Right kidney (tissue), 1 donor: ENCODE measurements around the gene FADD.
"Not testable (repeated sequence)": the region's sequence is repeated elsewhere in the genome, so short reads cannot be mapped to it uniquely, and the experiment has no call there.

ENCODE experiments used
- DNase-seq: peaks from one replicate; pipeline ENCODE4 v3.0.0-alpha.2; 2016

Gene FADD

DNA sequence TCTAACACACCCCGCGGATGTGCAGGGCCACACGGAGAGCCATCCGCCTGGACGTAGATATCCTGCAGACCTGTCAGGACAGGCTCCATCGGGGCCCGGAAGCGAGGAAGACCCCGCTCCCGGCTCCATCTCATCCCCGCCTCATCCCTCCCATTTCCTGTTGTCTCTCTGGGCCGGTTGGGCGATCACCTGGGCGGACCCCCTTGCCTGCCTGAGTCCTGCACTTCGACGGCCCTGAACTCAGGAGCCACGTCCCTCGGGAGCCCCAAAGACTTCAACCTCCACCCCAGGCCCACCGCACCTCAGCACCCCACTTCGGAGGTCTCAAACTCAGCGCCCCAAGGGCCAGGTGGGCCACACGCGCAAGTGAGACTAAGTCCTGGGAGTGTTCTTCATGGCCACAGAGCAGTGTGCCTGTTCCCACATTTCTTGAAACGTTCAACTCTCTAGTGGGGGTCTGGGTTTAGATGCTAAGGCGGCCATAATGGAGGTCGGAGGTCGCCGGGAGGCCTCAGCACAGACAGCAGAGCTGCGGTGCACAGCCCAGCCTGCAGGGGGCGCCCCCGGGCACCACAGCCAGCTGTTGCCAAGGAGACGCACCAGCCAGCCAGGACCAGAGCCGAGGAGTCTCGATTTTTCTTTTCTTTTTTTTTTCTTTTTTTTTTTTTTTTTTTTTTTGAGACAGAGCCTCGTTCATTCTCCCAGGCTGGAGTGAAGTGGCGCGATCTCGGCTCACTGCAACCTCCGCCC is 26.0 kb upstream of the FADD start:
- no peak for DNase-seq

DNA sequence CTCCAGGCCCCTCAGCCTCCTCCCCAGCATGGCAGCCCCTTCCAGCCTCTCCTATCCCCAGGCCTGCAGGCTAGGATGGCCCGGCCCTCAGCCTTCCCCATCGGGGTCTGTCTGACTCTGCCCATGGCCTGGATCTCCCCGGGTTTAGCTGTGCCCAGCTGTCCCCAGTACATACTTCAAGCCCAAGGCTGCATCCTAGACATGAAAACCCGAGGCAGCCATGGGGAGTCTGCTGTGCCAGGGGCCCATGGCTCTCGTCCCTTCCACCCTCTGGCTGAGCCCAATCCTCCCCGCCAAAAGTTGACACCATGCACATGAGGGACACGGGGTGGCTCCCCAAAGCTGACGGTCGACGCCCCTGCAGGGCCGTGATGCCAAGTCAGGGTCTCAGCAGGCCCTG is 22.2 kb upstream of the FADD start:
- no peak for DNase-seq

DNA sequence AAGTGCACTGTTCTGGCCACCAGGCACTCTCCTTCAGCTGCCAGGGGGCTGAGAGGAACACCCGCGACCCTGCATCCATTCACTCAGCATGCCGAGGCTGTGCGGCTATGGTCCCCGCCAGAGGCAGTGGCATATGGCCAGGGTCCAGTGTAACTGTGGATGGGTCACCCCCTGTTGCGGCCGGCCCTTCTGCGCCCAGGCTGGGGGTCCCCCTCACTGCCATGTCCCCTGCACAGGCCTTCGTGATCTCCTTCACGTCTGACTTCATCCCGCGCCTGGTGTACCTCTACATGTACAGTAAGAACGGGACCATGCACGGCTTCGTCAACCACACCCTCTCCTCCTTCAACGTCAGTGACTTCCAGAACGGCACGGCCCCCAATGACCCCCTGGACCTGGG is 20.8 kb upstream of the FADD start:
- no peak for DNase-seq

DNA sequence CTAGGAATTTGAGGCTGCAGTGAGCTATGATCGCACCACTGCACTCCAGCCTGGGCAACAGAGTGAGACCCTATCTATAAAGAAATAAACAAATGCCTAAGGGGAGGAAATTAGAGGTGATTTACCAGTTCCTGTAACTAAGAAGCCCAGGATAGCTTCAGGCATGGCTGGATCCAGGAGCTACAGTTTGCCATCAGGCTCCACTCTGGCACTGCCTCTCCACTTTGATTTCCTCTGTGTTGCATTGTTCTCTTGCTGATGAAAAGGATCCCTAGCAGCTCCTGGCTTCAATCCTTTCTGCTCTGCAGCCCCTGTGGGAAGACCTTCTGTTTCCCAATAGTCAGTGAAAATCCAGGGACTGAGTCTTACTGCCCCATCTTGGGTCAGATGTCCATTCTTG is 20.1 kb upstream of the FADD start:
- DNase-seq = no peak

DNA sequence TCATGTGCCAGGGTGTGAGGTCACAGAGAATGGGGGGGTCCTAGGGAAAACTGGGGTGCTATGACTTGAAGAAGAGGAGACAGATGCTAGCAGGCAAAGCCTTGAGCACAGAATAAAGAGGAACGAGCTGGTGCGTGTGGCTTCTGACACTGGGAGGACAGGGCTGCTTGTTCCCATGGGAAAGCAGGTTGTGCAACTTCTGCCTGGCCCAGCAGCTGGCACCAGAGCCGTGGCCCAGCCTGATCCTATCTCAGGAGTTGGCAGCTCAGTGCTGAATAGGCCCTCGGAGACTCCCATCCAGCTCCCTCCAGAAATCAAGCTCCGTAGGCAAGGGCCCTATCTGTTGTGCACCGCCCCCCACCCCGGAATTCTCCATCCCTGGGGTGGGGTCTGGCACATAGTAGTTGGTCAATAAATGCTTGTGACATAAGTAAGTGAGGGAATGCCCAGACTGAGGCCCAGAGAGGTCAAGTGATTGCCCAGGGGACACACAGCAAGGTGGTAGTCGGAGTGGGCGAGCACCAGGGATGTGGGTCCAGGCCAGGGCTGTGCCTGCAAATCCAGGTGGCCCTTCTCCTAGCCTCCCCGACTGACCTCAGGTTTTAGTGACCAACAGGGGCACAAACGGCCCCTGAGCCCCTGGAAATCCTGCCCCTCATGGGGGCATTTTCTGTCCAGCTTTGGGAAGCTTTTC is 19.5 kb upstream of the FADD start:
- DNase-seq = no peak

DNA sequence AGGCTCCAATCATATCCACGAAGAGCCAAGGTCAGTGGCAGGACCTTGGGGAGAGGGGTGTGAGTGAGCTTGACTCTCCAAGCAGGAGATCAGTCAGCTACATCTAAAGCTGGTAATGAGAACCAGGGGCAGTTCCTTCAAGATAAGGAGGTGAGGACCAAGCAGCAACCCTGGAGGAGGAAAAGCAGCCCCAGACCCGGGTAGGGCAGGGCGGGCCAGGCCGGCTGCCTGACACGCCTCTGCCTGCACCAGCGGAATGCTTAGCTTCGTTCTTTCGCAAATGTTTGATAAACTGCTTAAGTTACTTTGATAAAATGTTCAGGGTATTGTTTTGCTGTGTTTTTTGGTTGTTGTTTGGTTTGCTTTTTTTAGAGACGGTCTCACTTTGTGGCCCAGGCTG is 18.7 kb upstream of the FADD start:
- no peak for DNase-seq

DNA sequence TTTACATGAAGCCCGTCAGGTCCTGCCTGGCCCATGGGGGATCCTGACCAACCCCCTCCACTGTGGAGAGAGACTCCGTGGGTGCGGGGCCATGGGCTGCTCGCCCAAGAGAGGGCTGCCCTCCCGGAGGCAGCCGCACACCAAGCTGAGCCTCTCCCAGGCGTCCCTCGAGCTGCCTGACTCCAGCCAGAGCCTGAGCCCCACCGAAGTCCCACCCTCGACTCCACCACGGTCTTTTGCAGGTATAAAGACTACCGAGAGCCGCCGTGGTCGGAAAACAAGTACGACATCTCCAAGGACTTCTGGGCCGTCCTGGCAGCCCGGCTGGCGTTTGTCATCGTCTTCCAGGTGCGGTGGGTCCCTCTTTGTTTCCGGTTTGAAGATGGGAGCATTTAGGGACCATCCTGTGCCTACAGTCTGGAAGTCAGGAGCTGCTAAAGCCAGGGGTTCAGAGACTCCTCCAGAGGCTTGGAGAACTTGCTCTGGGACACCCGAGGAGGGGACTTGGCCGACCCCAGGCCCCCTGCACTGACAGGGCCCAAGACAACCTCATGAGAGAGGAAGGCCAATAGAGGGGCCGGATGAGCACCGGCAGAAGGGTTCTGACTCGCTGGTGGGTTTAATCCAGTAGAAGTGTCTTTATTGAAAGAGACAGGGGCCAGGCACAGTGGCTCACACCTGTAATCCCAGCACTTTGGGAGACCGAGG is 17.6 kb upstream of the FADD start:
- no peak for DNase-seq

DNA sequence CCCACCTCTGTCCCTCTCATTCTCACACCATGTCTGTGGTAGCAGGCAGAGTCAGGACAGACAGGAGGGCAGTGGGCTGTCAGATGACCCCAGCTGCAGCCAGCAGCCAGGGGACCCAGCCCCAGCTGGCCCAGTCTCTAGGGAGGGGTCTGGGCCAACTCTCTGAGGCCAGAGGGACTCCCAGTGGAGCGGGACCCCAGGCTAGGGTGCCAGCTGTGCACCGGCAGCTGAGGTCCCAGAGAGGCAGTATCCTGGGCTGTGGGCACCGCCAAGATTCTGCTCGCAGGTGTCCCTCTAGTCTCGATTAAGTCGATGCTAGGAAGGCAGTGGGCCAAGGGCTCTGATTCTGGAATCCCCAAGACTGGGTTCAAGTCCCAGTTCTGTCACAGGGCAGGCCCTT is 16.7 kb upstream of the FADD start:
- no peak for DNase-seq

DNA sequence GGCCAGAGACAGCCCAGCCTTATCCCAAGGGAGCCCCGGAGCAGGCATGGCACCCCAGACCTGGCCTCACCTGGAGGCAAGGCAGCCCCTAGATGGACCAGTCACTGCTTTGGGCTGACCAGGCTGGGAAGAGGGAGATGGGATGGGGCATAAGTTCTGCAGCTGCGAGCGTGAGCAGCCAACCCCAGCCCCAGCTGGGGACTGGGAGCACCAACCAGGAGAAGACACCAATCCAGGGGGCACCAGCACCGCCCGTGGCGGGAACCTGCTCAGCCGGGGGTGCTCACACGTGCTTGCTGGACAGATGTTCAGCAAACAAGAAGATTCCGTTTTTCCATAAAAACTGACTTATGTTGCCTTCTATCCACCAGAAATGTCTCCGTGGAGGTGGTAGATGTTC is 16.2 kb upstream of the FADD start:
- DNase-seq = no peak

DNA sequence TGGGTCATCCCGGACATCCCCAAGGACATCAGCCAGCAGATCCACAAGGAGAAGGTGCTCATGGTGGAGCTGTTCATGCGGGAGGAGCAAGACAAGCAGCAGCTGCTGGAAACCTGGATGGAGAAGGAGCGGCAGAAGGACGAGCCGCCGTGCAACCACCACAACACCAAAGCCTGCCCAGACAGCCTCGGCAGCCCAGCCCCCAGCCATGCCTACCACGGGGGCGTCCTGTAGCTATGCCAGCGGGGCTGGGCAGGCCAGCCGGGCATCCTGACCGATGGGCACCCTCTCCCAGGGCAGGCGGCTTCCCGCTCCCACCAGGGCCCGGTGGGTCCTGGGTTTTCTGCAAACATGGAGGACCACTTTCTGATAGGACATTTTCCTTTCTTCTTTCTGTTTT is 15.3 kb upstream of the FADD start:
- no peak for DNase-seq

DNA sequence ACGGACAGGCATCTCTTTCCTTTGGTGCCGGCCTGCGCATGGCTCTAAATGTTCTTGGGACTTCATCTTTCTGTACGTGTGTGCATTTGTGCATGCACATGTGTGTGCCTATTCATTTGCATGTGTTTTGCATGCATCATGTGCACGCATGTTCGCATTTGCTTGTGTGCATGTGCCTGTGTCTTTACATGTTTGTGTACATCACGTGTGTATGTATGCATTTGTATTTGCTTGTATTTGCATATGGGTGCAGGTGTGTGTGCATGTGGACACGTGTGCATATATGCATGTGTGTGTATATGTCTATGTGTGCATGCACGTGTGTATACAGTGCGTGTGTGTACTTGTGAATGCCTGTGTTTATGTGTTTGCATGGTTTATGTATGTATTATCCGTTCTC is 13.5 kb upstream of the FADD start:
- no peak for DNase-seq

DNA sequence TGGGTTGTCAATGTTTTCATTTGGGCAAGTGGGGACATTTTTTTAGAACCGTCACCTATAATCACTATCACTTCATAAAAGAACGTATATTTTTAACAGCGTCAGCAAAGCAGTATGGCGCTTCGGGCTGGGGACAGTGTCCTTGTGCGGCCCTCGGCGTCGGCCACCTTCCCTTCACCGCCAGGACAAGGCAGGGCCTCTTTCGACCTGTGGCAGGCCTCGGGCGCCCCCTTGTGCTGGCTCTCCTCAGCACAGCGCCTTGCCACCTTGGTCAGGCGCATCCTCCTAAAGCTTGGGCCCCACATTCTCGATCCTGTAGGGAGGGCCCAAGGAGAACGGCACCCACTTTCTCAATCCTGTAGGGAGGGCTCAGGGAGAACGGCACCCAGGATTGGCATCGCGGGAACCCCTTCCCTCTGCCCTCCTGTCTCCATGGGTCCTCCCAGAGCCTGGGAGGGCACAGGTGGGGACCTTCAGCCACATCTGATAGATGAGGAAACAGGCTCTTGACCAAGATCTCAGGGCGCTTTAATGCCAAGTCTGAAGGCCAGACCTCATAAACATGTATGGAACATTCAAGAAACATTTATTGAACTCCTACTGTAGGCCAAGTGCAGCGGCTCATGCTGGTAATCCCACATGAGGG is 11.5 kb upstream of the FADD start:
- DNase-seq = peak; percentile 67

DNA sequence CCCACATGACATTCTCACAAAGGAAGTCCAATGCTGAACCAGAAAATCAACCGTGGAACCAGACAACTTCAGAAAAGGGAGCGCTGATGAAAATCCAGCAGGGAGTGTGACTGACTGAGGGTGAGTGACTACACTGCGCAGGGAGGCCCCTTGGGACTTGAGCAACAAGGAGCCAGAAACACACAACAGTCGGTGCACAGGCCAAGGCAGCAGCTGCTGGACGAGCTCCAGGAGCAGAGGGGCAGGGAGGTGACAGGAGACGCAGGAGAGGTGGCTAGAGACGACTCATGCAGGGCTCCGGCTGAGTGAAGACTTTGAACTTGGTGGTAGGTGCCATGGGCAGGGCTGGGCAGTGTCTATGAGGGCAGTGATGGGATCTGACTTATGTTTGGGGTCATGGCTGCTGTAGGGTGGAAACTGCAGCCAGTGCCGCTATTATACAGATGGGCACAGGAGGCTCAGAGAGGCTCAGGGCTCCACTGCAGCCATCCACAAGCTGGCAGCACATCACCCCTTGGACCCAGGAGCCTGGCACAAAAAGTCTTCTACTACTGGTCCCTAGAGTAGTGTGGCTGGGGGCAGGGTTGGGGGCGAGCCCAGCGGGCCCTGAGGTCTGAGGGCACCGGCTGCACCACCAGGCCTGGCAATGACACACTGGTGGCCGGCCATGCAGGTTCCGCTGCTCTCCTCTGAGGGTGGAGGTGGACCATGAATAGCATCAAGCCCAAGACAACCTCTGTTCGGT is 10.3 kb upstream of the FADD start:
- no peak for DNase-seq

DNA sequence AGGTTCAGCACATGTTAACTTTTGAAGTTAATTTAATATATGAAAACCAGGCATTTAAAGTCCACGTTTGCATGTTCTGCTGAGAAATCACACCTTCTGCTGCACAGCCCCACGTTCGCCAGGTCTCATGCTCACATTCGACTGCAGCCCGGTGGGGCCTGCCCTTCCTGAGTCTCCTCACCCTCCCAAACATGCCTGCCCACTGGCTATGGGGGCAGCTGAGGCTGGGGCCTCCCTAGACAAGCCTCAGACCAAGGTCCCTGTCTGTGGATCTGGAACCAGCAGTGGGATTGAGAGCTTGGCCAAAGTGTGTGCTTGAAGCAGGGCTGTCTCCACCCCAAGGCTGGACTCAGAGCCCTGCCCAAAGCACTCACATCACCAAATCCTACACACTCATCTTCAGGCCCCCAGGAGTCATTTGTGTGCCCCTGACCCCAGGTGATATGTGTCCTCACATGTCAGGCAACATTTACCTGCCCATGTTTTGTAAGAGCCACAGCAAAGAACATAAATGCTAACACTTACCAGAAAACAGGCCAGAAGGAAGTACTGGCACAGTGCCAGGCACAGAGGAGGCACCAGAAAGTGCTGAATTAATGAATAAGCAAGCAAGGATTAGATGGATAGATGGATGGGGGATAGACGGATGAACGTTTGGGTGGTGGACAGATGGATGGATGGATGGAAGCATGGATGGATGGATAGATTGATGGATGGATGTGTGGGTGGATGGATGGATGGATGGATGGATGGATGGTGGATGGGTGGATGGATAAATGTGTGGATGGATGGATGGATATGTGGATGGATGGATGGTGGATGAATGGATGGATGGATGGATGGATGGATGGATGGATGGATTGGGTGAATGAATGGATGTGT is 9.4 kb upstream of the FADD start:
- no peak for DNase-seq

DNA sequence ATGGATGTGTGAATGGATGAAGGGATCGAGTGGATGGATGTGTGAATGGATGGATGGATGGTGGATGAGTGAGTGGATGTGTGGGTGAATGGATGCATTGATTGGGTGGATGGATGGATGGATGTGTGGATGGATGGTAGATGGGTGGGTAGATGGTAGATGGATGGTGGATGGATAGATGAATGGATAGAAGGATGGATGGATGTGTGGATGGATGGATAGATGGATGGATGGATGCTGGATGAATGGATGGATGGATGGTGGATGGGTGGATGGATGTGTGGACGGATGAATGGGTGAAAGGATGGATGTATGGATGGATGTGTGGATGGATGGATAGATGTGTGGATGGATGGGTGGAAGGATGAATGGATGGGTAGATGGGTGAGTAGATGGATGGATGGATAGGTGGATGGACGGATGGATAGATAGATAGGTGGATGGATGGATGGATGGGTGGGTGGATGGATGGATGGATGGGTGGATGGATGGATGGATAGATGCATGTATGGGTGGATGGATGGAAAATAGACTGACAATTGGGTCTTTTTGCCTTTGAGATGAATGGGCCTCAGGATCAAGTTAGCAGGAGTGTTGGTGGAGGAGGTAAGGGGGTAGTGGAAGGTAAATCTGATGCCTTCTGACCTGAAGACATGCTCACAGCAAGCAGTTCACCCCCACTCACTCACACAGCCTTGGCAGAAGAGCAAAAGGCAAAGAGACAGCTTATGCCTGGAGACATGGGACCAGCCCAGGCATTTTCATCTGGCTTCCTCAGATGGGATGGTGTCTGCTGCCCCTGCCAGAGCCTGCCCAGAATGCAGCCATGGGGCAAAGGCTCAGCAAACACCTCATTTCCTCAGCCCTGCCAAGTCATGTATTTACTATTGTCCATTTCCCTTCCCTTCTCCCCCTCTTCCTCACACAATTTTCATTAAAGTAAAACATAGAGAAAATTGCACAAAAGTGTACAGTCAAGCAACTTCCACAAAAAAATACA is 8.0 kb upstream of the FADD start:
- DNase-seq = no peak

DNA sequence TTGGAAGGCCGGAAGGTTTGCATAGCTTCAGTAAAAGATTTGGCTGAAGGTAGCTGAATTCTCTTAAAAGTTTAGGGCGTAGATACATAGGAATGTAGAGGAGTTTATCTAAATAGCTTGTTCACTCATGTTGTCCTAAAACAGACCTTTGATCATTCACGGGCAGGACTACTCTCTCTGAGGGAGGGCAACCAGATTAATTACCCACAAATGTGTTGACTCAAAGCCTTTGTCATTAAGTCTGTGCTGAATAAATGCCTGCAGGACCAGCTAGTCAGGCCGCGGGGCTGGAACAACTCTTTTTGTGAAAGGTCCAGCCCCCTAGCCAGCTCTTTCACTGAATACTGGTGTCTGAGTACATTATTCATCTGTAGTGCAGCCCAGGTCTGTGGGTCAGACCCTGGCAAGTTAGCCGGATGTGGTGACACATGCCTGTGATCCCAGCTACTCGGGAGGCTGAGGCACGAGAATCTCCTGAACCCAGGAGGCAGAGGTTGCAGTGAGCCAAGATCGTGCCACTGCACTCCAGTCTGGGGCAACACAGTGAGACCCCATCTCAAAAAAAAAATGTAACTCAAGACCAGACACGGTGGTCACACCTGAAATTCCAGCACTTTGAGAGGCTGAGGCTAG is 2.8 kb upstream of the FADD start:
- DNase-seq = no peak

DNA sequence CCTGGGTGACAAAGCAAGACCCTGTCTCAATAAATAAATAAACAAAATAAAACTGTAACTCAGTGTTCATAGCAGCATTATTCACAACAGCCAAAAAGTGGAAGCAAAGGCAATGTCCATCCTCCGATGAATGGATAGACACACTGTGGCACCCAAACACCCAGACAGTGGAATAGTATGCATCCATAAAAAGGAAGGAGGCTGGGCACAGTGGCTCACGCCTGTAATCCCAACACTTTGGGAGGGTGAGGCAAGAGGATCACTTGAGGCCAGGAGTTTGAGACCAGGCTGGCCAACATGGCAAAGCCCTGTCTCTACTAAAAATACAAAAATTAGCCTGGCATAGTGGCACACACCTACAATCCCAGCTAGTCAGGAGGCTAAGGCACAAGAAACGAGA is 2.0 kb upstream of the FADD start:
- not testable (repeated sequence) for DNase-seq

DNA sequence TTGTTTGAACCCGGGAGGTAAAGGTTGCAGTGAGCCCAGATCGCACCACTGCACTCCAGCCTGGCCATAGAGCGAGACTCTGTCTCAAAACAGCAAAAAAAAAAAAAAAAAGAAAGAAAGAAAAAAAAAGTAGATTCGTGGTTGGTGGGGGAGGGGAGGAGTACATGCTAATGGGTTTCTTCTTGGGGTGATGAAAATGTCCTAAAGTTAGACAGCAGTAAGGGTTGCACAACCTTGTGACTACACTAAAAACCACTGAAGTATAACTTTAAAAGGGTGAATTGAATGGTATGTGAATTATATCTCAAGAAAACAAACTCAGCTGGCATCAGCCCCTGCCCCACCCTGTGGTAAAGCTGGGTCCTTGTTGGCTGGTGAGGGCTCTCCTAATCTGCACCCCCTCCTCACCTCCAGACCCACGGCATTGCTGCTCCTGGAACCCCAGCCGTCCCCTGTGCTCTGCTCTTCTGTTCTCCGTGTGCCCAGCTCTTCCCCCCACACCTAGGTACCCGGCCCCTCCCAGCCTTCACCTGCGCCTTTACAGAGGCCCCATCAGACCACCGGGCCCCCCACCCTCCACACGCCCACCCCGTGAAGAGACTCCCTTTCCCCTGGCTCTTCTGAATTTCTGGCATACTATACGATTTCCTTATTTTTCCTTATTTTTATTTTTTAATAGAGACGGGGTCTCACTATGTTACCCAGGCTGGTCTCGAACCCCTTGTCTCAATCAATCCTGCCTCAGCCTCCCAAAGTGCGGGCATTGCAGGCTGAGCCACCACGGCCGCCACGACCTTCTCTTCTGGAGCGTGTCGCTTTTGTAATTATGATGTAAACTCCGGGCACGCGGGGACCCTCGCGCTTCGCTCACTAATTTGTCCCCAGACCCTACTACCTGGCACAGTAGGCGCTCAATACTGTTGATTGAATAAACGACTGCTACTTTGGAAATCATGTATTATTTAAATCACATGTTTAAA is 924 bp upstream of the FADD start:
- DNase-seq = no peak
